Nephron (organoid): ENCODE measurements around the gene PLCB3.

Experiments used
- H3K27ac Mint-ChIP-seq, 3 experiments: 2 replicates each; pipeline ENCODE4 v1.8.0; 2020; ENCODE audit warnings: mixed read lengths in 3 of 3, mild to moderate bottlenecking in 2 of 3, moderate library complexity in 1 of 3
- H3K27me3 Mint-ChIP-seq: 2 replicates; pipeline ENCODE4 v1.8.0; 2021; ENCODE audit warnings: low read depth, mild to moderate bottlenecking, moderate library complexity, mixed read lengths
- H3K36me3 Mint-ChIP-seq: 2 replicates; pipeline ENCODE4 v1.8.0; 2020; ENCODE audit warnings: low read depth, mixed read lengths
- H3K4me1 Mint-ChIP-seq: 2 replicates; pipeline ENCODE4 v1.8.0; 2020; ENCODE audit warnings: mixed read lengths
- H3K4me3 Mint-ChIP-seq, 3 experiments: 2 replicates each; pipeline ENCODE4 v1.8.0; 2020; ENCODE audit warnings: mild to moderate bottlenecking in 3 of 3, mixed read lengths in 3 of 3, moderate library complexity in 2 of 3
- H3K9me3 Mint-ChIP-seq: 2 replicates; pipeline ENCODE4 v1.8.0; 2020; ENCODE audit warnings: mixed read lengths
- TF ChIP-seq, protein P1 (sequence below), 3 experiments: fragments of 200-600 bp; sonication (generic); IDR thresholded peaks; one replicate each; pipeline ENCODE4 v1.5.0; 2021; ENCODE audit warnings: antibody characterized with exemption in 3 of 3; ENCODE audit not compliant: unreplicated experiment in 3 of 3

PLCB3 gene

DNA sequence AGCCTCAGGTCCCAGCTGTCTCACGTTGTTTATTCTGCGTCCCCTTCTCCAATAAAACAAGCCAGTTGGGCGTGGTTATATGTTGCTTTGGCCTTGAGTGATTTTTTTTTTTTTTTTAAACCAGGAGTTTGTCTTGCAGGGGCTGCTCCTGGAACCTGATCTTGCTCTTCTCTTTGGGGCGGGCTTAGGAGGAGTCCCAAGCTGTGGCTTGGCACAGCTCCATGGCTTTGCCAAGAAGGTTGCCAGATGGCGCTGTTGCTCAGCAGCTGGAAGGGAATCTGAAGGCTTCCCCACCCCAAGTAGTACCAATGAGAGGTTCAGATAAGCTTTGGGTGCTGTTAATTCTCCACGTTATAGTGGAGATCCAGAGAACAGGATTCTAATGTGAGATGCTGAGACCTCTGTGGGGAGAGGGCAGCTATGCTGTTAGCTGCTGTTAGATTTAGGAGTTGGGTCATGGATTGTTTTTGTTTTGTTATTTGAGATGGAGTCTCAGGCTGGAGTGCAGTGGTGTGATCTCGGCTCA is 46.8 kb upstream of the PLCB3 start:
- peaks cover 45% of the 10 kb centered on the region for H3K36me3 Mint-ChIP-seq
- H3K27ac Mint-ChIP-seq: peak overlapping the region; percentile 83 to 87 (median 84)
- TF ChIP-seq, protein P1, sequence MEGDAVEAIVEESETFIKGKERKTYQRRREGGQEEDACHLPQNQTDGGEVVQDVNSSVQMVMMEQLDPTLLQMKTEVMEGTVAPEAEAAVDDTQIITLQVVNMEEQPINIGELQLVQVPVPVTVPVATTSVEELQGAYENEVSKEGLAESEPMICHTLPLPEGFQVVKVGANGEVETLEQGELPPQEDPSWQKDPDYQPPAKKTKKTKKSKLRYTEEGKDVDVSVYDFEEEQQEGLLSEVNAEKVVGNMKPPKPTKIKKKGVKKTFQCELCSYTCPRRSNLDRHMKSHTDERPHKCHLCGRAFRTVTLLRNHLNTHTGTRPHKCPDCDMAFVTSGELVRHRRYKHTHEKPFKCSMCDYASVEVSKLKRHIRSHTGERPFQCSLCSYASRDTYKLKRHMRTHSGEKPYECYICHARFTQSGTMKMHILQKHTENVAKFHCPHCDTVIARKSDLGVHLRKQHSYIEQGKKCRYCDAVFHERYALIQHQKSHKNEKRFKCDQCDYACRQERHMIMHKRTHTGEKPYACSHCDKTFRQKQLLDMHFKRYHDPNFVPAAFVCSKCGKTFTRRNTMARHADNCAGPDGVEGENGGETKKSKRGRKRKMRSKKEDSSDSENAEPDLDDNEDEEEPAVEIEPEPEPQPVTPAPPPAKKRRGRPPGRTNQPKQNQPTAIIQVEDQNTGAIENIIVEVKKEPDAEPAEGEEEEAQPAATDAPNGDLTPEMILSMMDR (IDR thresholded peaks at IDR 0.05; ENCODE audit: unreplicated experiment in 3 of 3): peak; percentile 57 to 63 (median 57)
- no peaks in the 10 kb centered on the region for H3K9me3 Mint-ChIP-seq
- peaks cover 24% of the 10 kb centered on the region for H3K4me1 Mint-ChIP-seq
- H3K4me3 Mint-ChIP-seq: peak overlapping the region in 1 of 3 experiments; percentile 24
- H3K27me3 Mint-ChIP-seq: no peaks in the 10 kb centered on the region

DNA sequence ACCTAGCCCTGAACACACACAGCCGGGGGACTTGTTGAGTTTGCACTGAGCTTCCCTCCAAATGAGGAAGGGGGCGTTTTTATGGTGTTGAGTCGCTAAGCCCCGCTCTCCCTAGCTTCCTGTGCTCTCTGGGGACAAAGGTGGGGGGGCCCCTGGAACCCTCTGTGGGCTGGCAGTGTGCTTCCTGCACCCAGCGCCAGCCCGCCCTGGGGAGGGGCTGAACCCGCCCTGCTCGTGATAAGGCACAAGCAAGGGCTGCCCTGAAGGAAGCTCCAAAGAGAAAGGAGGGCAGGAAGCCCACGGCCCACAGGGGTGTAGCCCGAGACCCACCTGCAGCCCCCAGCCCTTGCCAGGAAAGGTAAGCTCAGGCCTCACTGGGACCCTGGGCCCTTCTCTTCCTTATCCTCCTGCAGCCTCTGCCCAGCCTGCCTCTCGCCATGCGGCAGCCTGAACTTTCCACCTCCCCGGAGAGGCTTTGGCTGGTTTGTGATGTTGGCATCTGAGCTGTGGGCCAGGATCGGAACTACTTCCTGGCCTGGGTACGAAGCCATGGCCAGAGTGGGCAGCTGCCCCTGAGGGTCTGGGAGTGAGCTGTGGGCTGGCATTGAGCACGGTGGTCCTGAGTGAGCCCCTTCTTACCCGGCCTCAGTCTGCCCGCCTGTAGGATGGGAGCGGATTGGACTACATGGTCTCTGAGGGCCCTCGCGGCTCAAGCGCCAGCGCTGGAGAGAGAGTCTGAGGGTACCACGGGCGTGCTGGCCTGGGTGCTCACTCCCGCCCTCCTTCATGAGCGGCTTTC is 44.7 kb upstream of the PLCB3 start, which contains the start of gene FERMT3:
Gene FERMT3, plus strand, starts transcription at position 265 of the 799 bp plus-strand sequence. CDS start 644 bp downstream, outside the sequence.
- TF ChIP-seq, protein P1 (IDR thresholded peaks at IDR 0.05; ENCODE audit: unreplicated experiment in 3 of 3): no peak
- Mint-ChIP-seq H3K9me3 (no peaks in the 10 kb centered on the region), H3K27ac (peak within 1 kb of the TSS; percentile 84 to 92 (median 88)), H3K4me3 (no peak within 1 kb of the TSS), H3K4me1 (peaks cover 24% of the 10 kb centered on the region), H3K36me3 (peaks cover 28% of the 10 kb centered on the region), H3K27me3 (no peaks in the 10 kb centered on the region)

DNA sequence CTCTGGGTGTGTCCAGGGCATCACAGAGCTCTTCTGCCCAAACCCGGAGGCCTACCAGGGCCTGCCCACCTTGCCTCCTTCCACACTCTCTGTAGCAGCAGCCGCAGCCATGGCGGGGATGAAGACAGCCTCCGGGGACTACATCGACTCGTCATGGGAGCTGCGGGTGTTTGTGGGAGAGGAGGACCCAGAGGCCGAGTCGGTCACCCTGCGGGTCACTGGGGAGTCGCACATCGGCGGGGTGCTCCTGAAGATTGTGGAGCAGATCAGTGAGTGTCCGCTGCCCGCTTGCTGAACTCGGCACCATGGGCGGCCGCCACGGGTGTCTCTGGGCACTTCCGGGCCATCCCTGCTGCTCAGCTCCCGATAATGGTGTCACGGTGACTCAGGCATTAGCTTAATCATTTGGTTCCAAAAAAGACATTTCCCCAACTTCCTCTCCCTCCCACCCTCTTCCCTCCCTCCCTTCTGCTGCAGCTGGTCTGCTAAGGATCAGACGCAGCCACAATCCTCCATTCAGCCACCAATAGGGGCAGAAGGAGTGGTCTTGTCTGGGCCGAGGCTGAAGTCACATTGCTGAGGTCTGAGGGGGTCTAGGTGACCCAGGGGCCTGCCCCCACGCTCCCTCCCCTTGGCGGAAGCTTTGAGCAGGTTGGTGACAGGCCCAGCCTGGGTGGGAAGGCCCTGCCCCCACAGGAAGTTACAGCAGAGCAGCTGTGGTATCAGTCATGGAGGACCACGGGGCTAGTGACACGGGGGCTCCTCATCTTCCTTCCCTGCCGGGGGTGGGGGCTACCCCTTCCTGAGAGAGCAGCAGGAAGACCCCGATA is 43.9 kb upstream of the PLCB3 start:
- TF ChIP-seq, protein P1 (IDR thresholded peaks at IDR 0.05; ENCODE audit: unreplicated experiment in 3 of 3): no peak

DNA sequence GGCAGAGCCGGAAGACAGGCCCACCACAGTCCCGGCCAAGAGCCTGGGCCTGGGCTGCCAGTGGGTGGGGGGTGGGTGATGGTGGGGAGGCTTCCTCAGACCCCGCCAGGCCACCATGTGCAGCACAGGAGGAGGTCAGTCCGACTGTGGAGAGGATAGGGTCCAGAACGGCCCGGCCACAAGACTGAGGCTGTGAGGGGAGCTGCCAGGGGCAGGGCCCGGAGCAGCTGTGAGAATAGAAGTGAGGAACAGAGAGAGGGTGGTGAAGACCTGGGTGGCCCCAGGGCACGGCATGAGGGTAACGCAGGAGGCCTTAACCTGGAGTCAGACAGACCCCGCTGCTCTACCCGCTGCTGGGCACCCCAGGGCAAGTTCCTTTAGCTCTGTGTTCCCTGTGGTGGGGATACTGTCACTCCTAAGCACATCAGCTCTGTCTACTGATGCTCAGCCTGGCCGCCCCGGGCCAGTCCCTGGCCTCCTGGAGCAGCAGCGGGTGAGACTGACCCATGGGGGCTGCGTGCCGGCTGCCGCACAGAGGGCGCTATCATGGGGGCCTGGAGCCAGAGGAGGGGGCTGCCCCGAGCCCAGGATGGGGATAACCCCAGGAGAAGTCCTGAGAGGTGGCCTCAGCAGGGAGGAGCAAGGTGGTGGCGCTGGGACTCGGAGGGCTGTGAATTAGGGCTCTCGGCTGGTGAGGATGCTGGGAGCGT is 43.1 kb upstream of the PLCB3 start:
- no peaks in the 10 kb centered on the region for H3K9me3 Mint-ChIP-seq

More for the DNA sequence above, 43.9 kb upstream of the PLCB3 start:
- Mint-ChIP-seq H3K4me1 (peaks cover 24% of the 10 kb centered on the region), H3K9me3 (no peaks in the 10 kb centered on the region), H3K4me3 (peak overlapping the region in 1 of 3 experiments; percentile 35), H3K27ac (peak overlapping the region; percentile 84 to 92 (median 88)), H3K36me3 (peaks cover 23% of the 10 kb centered on the region), H3K27me3 (no peaks in the 10 kb centered on the region)

More for the DNA sequence above, 43.1 kb upstream of the PLCB3 start:
- no peaks in the 10 kb centered on the region for H3K27me3 Mint-ChIP-seq
- no peak overlapping the region for H3K4me3 Mint-ChIP-seq
- H3K4me1 Mint-ChIP-seq: peaks cover 22% of the 10 kb centered on the region
- H3K27ac Mint-ChIP-seq: peak overlapping the region in 2 of 3 experiments; percentile 84 to 88
- peaks cover 15% of the 10 kb centered on the region for H3K36me3 Mint-ChIP-seq
- TF ChIP-seq, protein P1 (IDR thresholded peaks at IDR 0.05; ENCODE audit: unreplicated experiment in 3 of 3): no peak
